GM21360 (cell line): ENCODE results near the gene MMD.

ENCODE experiments used
- ATAC-seq: cut with Tn5 transposase; IDR thresholded peaks from one replicate; pipeline ENCODE4 v1.9.1; 2021; ENCODE audit warnings: mild to moderate bottlenecking, moderate library complexity; ENCODE audit not compliant: unreplicated experiment

Gene MMD

GRCh38 chr17:55356434-55357328 is 65.0 kb downstream of the MMD start:
- ATAC-seq = peak; percentile 94

GRCh38 chr17:55354941-55355340 is 66.7 kb downstream of the MMD start:
- no peak for ATAC-seq

GRCh38 chr17:55354010-55354409 is 67.6 kb downstream of the MMD start:
- ATAC-seq = no peak

GRCh38 chr17:55351226-55351625 is 70.4 kb downstream of the MMD start:
- no peak for ATAC-seq

GRCh38 chr17:55350825-55351205 is 70.8 kb downstream of the MMD start:
- ATAC-seq = no peak

- no peak for ATAC-seq
Measured at GRCh38 chr17:55348749-55349354, 72.8 kb downstream of the MMD start.

- no peak for ATAC-seq
Measured at GRCh38 chr17:55347341-55347740, 74.3 kb downstream of the MMD start.

GRCh38 chr17:55346658-55347057 is 75.0 kb downstream of the MMD start:
- ATAC-seq = no peak

GRCh38 chr17:55345132-55345531 is 76.5 kb downstream of the MMD start:
- no peak for ATAC-seq

GRCh38 chr17:55344514-55344997 is 77.1 kb downstream of the MMD start:
- no peak for ATAC-seq

- no peak for ATAC-seq
Measured at GRCh38 chr17:55343900-55344513, 77.6 kb downstream of the MMD start.

GRCh38 chr17:55342800-55343585 is 78.6 kb downstream of the MMD start:
- no peak for ATAC-seq
